Activated CD8-positive, alpha-beta memory T cell treated with anti-CD3 and anti-CD28 coated beads for 1 hour (primary cell): Measurements from ENCODE around the gene CTSH.
A peak's percentile ranks its signal among the peaks of the same experiment; 100 is the strongest.

Source experiments
- DNase-seq, 2 donors: peaks; one replicate each; pipeline ENCODE4 v3.0.0-alpha.2; 2020; ENCODE audit warnings: low read depth in 1 of 2; ENCODE audit errors: extremely low read depth in 1 of 2

Gene CTSH

GRCh38 chr15:78944669-78945407, at the start of gene CTSH:
Gene CTSH (minus strand): TSS chr15:78945046. CDS start chr15:78944981, 65 bp downstream.
- DNase-seq, result peak; percentile 10 to 61

GRCh38 chr15:78993931-78994530, 49.2 kb upstream of the CTSH start:
- DNase-seq, result no peak

GRCh38 chr15:78993257-78993930, 48.5 kb upstream of the CTSH start:
- no peak for DNase-seq

- no peak for DNase-seq
These were observed 47.8 kb upstream of the CTSH start for GRCh38 chr15:78992416-78993256.

GRCh38 chr15:78991879-78992278, 47.0 kb upstream of the CTSH start:
- no peak for DNase-seq

- no peak for DNase-seq
These were observed 46.6 kb upstream of the CTSH start for GRCh38 chr15:78991476-78991875.

- no peak for DNase-seq
These were observed 45.4 kb upstream of the CTSH start for GRCh38 chr15:78990278-78990677.

- DNase-seq, result no peak
These were observed 44.9 kb upstream of the CTSH start for GRCh38 chr15:78989701-78990240.

- DNase-seq, result no peak
These were observed 43.6 kb upstream of the CTSH start for GRCh38 chr15:78988361-78988911.

- DNase-seq, result no peak
These were observed 42.9 kb upstream of the CTSH start for GRCh38 chr15:78987556-78988360.

GRCh38 chr15:78985859-78986475, 41.1 kb upstream of the CTSH start:
- DNase-seq, result no peak

- no peak for DNase-seq
These were observed 39.2 kb upstream of the CTSH start for GRCh38 chr15:78984041-78984440.

GRCh38 chr15:78983146-78983918, 38.5 kb upstream of the CTSH start:
- no peak for DNase-seq

GRCh38 chr15:78982736-78983135, 37.9 kb upstream of the CTSH start:
- no peak for DNase-seq

- no peak for DNase-seq
These were observed 36.9 kb upstream of the CTSH start for GRCh38 chr15:78981532-78982313.

- no peak for DNase-seq
These were observed 34.8 kb upstream of the CTSH start for GRCh38 chr15:78979456-78980320.
